HEK293 (cell line): ENCODE data around the gene MAGEA9.
"Not testable (repeated sequence)": the region's sequence is repeated elsewhere in the genome, so short reads cannot be mapped to it uniquely, and the experiment has no call there.

Experiments used
- CTCF ChIA-PET: fragments of 350-600 bp; formaldehyde crosslinking; extraction: SDS; loops from one replicate; lab custom pipeline; 2021; ENCODE audit warnings: antibody characterized with exemption; lab: Yijun Ruan, JAX
- POLR2A ChIA-PET: fragments of 300-600 bp; formaldehyde crosslinking; extraction: SDS; loops from one replicate; lab custom pipeline; 2020; ENCODE audit warnings: antibody characterized with exemption, inconsistent platforms; lab: Yijun Ruan, JAX
- H3K27ac ChIP-seq: fragments of 200-500 bp; sonication (Bioruptor generic); 2 replicates; pipeline ENCODE4 v1.5.1; 2014; ENCODE audit warnings: low read depth, low read length, control low read depth, inconsistent platforms; ENCODE audit errors: extremely low read depth
- H3K36me3 ChIP-seq, 2 experiments: fragments of 200-500 bp in 1 of 2; sonication (Bioruptor generic) in 1 of 2; 1 replicate in 1 of 2; 2 replicates in 1 of 2; pipeline ENCODE4 v1.5.1; 2014 to 2017; ENCODE audit warnings: inconsistent platforms in 2 of 2, low read length in 2 of 2; ENCODE audit not compliant: control insufficient read depth in 2 of 2, insufficient read depth in 1 of 2
- H3K4me1 ChIP-seq: fragments of 200-500 bp; sonication (Bioruptor generic); 2 replicates; pipeline ENCODE4 v1.5.1; 2014; ENCODE audit warnings: mild to moderate bottlenecking, low read length, inconsistent platforms; ENCODE audit not compliant: control insufficient read depth, insufficient read depth
- H3K4me3 ChIP-seq: 2 replicates; pipeline ENCODE4 v1.5.1; 2011; ENCODE audit warnings: low read depth, mild to moderate bottlenecking, control low read depth, low read length, moderate library complexity
- H3K9me3 ChIP-seq: fragments of 200-500 bp; sonication (Bioruptor generic); 2 replicates; pipeline ENCODE4 v1.5.1; 2014; ENCODE audit warnings: low read depth, low read length, inconsistent platforms; ENCODE audit not compliant: control insufficient read depth, insufficient read depth
- KLF10 ChIP-seq: fragments of 450-650 bp; IDR thresholded peaks from 2 replicates; pipeline ENCODE4 v1.5.1; 2018; ENCODE audit warnings: missing biosample characterization, mild to moderate bottlenecking, missing genetic modification characterization
- REPIN1 ChIP-seq: fragments of 450-650 bp; formaldehyde crosslinking; IDR thresholded peaks from 2 replicates; pipeline ENCODE4 v1.5.1; 2017; ENCODE audit warnings: missing biosample characterization, missing genetic modification characterization, low read depth
- ZBTB17 ChIP-seq: fragments of 450-650 bp; formaldehyde crosslinking; IDR thresholded peaks from 2 replicates; pipeline ENCODE4 v1.5.1; 2016; ENCODE audit warnings: missing biosample characterization, missing genetic modification characterization
- ZNF138 ChIP-seq: fragments of 450-650 bp; formaldehyde crosslinking; IDR thresholded peaks from 2 replicates; pipeline ENCODE4 v1.5.1; 2016; ENCODE audit warnings: missing biosample characterization, missing genetic modification characterization, borderline replicate concordance
- ZNF202 ChIP-seq: fragments of 450-650 bp; formaldehyde crosslinking; IDR thresholded peaks from 2 replicates; pipeline ENCODE4 v1.5.1; 2016; ENCODE audit warnings: missing biosample characterization, missing genetic modification characterization, borderline replicate concordance
- ZNF362 ChIP-seq: fragments of 450-650 bp; formaldehyde crosslinking; IDR thresholded peaks from 2 replicates; pipeline ENCODE4 v1.5.1; 2016; ENCODE audit warnings: missing biosample characterization, missing genetic modification characterization
- ZNF391 ChIP-seq: fragments of 450-650 bp; formaldehyde crosslinking; IDR thresholded peaks from 2 replicates; pipeline ENCODE4 v1.5.1; 2016; ENCODE audit warnings: low read depth, missing biosample characterization, missing genetic modification characterization, borderline replicate concordance
- ZNF426 ChIP-seq: fragments of 450-650 bp; formaldehyde crosslinking; IDR thresholded peaks from 2 replicates; pipeline ENCODE4 v1.5.1; 2017; ENCODE audit warnings: missing biosample characterization, missing genetic modification characterization, mild to moderate bottlenecking, inconsistent platforms, moderate library complexity
- ZNF560 ChIP-seq: fragments of 450-650 bp; formaldehyde crosslinking; IDR thresholded peaks from 2 replicates; pipeline ENCODE4 v1.5.1; 2017; ENCODE audit warnings: missing biosample characterization, missing genetic modification characterization, borderline replicate concordance
- ZNF707 ChIP-seq: fragments of 450-650 bp; formaldehyde crosslinking; IDR thresholded peaks from 2 replicates; pipeline ENCODE4 v1.5.1; 2016; ENCODE audit warnings: missing biosample characterization, missing genetic modification characterization
- TF ChIP-seq, protein P1 (sequence below): fragments of 450-650 bp; formaldehyde crosslinking; IDR thresholded peaks from 2 replicates; pipeline ENCODE4 v1.5.1; 2016; ENCODE audit warnings: missing biosample characterization, missing genetic modification characterization, borderline replicate concordance

MAGEA9 gene, protein sequence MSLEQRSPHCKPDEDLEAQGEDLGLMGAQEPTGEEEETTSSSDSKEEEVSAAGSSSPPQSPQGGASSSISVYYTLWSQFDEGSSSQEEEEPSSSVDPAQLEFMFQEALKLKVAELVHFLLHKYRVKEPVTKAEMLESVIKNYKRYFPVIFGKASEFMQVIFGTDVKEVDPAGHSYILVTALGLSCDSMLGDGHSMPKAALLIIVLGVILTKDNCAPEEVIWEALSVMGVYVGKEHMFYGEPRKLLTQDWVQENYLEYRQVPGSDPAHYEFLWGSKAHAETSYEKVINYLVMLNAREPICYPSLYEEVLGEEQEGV

DNA sequence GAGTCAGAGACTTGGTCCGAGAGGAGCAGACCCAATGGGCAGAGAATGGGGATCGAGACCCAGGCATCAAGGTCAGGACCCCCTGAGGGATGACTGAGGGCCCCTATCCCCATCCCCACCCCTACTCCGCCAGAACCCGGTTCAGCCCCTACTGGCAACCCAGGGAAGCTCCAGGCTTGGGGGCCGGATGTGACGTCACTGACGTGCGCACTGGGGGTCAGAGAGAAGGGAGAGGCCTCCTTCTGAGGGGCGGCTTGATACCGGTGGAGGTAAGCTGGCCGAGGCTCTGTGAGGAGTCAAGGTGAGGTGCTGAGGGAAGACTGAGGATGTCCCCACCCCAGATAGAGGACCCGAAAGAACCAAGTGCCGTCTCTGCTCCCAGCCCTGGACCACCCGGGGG lies at the start of gene MAGEA9:
TSS of gene MAGEA9 (plus strand) at position 204 of the 400 bp plus-strand sequence. CDS start 4,281 bp downstream, outside the sequence.
- H3K27ac ChIP-seq, H3K4me3 ChIP-seq, POLR2A ChIA-PET, CTCF ChIA-PET, H3K4me1 ChIP-seq, H3K9me3 ChIP-seq, H3K36me3 ChIP-seq: not testable (repeated sequence)

DNA sequence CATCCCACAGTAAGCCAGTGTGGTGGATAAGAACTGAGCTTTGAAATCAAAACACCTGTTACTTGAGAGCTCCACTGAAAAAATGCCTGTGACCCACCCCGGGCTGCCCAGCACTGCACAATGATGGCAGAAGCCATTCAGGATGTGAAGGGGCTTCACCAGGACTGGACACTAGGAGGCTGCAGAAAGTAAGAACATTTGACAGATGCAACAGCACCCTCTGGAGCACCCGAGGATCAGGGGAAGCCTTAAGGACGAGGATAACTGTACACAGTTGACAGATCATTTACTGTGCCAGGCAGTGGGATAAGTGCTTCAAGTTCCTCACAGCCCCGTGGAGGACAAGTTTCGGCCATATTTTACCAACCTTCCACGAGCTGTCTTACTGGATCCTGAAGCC lies 39.5 kb upstream of the MAGEA9 start:
- H3K4me1 ChIP-seq, H3K27ac ChIP-seq, POLR2A ChIA-PET: not testable (repeated sequence)

GRCh38 chrX:149746390-149747007 lies 35.2 kb upstream of the MAGEA9 start:
- H3K27ac ChIP-seq, H3K9me3 ChIP-seq, H3K4me1 ChIP-seq, H3K4me3 ChIP-seq, POLR2A ChIA-PET, CTCF ChIA-PET, H3K36me3 ChIP-seq: not testable (repeated sequence)

More for the DNA sequence above, 39.5 kb upstream of the MAGEA9 start:
- H3K36me3 ChIP-seq, CTCF ChIA-PET, H3K4me3 ChIP-seq, H3K9me3 ChIP-seq: not testable (repeated sequence)

DNA sequence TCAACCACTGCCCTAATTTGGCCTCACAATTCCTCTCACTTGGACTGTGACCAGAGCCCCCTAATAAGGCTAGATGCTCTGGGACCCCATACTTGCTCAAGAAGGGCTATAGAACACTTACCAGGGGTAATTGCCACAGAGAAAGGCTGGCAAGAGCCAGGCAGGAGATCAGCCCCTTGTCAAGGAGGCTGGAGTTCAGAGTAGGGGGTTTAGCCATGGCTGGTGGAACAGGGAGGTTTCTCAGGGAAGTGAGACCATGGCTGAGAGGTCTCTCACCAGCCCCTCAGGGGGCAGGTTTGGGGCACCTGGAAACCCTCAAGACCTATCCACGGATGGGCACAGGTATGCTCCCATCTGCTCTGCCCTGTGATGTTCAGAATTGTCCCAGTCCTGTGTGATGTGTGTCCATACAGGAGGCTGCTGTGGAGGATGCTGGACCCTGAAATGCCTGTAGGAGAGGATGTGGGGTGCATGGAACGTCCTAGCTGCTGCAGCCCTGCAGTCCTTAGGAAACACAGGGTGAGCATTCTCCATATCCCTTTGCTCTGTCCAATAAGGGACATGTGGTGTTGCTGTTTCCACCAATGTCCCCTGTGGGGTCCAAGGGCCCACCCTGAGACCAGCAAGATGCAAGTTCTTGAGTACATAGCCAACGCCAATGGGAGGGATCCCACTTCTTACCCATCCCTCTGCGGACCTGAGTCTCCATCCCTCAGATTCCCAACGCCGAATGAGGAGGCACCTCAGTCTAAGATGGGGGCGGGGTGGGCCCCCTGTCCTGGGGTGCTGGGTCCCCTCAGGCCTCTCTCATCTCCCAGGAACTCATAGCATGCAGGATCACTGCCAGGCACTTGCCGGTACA lies 24.3 kb upstream of the MAGEA9 start:
- no peak overlapping the region for H3K4me3 ChIP-seq
- H3K27ac ChIP-seq = no peak overlapping the region
- TF ChIP-seq ZNF138 (tag by site-specific recombination) (no peak), REPIN1 (tag by site-specific recombination) (no peak), ZNF202 (tag by site-specific recombination) (no peak), ZNF426 (no peak), ZBTB17 (tag by site-specific recombination) (no peak), ZNF391 (tag by site-specific recombination) (no peak), KLF10 (tag by site-specific recombination) (no peak), ZNF707 (no peak), ZNF560 (tag by site-specific recombination) (no peak), ZNF362 (no peak)
- TF ChIP-seq, protein P1, sequence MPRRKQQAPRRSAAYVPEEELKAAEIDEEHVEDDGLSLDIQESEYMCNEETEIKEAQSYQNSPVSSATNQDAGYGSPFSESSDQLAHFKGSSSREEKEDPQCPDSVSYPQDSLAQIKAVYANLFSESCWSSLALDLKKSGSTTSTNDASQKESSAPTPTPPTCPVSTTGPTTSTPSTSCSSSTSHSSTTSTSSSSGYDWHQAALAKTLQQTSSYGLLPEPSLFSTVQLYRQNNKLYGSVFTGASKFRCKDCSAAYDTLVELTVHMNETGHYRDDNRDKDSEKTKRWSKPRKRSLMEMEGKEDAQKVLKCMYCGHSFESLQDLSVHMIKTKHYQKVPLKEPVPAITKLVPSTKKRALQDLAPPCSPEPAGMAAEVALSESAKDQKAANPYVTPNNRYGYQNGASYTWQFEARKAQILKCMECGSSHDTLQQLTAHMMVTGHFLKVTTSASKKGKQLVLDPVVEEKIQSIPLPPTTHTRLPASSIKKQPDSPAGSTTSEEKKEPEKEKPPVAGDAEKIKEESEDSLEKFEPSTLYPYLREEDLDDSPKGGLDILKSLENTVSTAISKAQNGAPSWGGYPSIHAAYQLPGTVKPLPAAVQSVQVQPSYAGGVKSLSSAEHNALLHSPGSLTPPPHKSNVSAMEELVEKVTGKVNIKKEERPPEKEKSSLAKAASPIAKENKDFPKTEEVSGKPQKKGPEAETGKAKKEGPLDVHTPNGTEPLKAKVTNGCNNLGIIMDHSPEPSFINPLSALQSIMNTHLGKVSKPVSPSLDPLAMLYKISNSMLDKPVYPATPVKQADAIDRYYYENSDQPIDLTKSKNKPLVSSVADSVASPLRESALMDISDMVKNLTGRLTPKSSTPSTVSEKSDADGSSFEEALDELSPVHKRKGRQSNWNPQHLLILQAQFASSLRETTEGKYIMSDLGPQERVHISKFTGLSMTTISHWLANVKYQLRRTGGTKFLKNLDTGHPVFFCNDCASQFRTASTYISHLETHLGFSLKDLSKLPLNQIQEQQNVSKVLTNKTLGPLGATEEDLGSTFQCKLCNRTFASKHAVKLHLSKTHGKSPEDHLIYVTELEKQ (tag by site-specific recombination) = no peak
- H3K4me1 ChIP-seq = no peaks in the 10 kb centered on the region
- CTCF ChIA-PET = no interaction called here
- no peaks in the 10 kb centered on the region for H3K9me3 ChIP-seq
- POLR2A ChIA-PET = no interaction called here
- no peaks in the 10 kb centered on the region for H3K36me3 ChIP-seq
